GM21423 (cell line): ENCODE data around the gene RNF220.

Experiments used
- ATAC-seq: cut with Tn5 transposase; IDR thresholded peaks from one replicate; pipeline ENCODE4 v1.9.1; 2021; ENCODE audit warnings: mild to moderate bottlenecking, moderate library complexity; ENCODE audit not compliant: unreplicated experiment

RNF220 gene

GRCh38 chr1:44406737-44407429 lies 1.8 kb downstream of the RNF220 start:
- ATAC-seq: no peak

GRCh38 chr1:44407430-44408211 lies 2.6 kb downstream of the RNF220 start:
- no peak for ATAC-seq

GRCh38 chr1:44408212-44408582 lies 3.1 kb downstream of the RNF220 start:
- ATAC-seq: no peak

DNA sequence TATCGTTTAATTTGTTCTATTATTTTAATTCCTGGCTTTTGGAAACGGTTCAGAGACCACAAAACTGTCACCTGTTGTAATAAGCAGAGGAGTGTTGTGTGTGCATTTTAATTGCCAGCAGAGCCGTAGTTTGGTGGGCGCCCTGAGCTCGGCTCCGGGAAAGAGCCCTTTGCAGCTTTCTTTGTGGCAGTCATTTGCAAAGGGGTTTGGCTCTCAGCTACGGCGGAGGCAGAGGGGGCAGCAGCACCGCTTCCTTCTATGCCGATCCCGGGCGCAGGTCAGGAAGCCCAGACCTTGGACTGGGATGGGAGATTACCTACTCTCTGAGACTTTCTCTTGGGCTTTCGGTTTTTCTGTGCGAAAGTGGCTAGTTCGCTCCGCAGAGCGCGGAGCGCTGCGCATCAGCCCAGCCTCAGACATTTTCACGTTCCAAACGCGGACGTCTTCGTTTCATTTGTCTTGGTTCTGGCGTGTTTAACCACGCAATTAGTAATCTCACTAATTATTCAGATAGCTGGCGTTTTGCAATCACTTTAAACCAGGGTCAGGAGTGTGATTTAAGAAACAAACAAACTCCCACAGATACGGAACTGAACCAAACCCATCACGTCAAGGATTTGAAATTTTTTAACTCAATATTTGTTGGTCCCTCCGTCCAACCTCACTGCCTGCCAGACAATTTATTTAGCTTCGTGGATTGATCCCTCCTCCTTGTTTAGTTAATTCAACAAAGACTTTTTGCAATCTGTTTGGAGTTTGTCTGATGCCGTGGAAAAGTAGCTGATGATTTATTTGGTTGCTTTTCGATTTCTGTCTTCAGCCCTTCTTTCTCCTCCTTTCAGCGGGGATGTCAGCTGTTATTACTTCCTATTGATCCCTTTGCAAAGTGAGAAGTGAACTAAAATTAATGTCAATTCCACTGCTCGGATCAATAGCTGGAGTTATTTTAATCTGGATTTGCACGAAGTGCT lies 3.9 kb downstream of the RNF220 start:
- no peak for ATAC-seq

DNA sequence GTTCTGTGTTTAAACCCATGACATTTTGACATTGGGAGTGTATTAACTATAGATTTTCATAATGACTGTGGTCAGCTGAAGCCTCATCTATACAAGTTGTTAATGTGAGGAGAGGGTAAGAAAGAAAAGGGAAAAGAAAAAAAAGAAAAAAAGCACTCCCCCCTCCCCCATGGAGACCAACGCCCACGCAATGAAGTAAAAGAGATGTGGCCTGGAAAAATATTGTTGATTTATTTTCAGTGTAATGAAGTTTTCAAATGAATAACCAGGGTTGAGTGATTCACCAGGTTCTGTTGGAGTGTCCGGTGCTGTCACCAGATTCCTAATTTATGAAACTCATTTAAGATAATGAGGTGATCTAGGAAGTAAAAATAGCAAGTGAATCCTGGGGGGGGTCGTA lies 4.7 kb downstream of the RNF220 start:
- ATAC-seq: no peak

GRCh38 chr1:44411861-44412260 lies 6.8 kb downstream of the RNF220 start:
- no peak for ATAC-seq

DNA sequence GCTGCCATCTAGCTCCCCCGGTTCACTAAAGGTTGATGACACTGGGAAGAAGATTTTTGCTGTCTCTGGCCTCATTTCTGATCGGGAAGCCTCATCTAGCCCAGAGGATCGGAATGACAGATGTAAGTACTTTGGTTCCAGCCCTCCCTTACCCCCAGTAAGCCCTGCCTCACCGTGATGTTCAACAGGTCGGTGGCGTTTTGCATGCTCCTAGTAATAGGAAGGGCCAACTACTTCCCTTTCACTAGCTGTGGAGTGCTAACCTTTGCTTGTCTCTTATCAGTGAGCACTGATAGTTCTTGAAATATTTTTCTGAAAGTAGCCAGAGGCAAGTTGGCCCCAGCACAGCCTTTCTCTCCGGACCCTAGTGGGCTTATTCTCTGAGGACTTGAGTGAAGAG lies 7.5 kb downstream of the RNF220 start:
- no peak for ATAC-seq

DNA sequence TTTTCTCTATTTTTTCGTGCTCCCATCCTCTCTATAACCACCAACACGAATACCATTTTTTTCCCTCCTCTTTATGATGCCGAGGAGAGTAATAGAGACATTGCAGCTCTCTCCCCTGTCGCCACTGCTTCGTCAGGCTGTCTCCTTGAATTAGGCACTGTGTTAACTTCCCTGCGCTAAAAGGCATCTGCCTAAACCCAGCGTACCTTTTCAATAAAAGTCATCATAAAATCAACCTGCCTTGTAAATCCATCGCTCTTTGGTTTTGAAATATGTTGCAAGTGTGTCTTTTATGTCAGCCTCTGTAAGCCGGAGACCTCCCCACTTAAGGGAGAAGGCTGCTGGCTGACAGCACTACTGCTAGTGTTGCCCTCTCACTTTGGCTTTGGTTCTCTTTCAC lies 8.7 kb downstream of the RNF220 start:
- no peak for ATAC-seq

- ATAC-seq: no peak
Observed at GRCh38 chr1:44415013-44415412, 10.0 kb downstream of the RNF220 start.

GRCh38 chr1:44416408-44416807 lies 11.4 kb downstream of the RNF220 start:
- ATAC-seq: no peak

- no peak for ATAC-seq
Observed at GRCh38 chr1:44417351-44418021, 12.4 kb downstream of the RNF220 start.

- ATAC-seq: no peak
Observed at GRCh38 chr1:44418022-44418673, 13.1 kb downstream of the RNF220 start.

DNA sequence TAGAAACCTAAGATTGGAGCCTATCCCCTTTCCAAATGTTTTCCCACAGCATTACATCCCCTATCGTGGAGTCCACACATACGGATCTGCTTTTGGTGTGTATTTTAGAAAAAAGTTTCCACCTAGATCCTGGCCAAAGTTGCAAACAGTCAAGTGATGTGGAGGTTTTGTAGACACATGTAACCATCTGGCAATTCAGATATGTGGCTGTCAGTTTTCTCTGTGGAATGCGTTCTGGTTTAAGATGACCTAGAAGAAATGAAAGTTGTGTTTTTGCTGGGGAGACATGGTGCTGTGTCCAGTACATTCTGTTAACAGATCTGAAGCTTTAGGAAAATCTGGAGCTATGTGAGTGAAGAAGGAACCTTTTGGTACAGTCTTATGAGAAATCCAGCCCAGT lies 14.8 kb downstream of the RNF220 start:
- no peak for ATAC-seq

GRCh38 chr1:44420535-44420934 lies 15.5 kb downstream of the RNF220 start:
- no peak for ATAC-seq

DNA sequence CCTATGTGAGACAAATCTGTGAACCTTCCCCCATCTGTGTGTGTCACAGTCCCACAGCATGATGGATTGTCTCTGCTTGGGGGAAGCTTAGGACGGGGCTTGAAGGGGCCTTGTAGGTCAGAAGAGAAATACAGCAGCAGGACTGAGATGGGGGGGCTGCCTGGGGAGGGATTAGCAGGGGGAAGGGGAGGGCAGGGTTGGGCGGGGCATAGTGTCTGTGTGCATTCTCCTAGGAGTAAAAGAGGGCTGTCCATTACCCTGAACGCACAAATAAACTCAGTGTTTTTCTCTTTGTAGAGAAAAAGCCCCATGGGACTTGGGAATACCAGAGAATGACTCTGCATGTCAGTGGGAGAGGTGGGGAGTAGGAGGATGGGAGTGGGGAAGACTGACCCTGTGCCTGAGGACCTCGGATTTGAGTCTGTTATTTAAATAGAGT lies 16.4 kb downstream of the RNF220 start:
- ATAC-seq: no peak

- no peak for ATAC-seq
Observed at GRCh38 chr1:44422161-44422560, 17.1 kb downstream of the RNF220 start.

- no peak for ATAC-seq
Observed at GRCh38 chr1:44423591-44424537, 18.8 kb downstream of the RNF220 start.

DNA sequence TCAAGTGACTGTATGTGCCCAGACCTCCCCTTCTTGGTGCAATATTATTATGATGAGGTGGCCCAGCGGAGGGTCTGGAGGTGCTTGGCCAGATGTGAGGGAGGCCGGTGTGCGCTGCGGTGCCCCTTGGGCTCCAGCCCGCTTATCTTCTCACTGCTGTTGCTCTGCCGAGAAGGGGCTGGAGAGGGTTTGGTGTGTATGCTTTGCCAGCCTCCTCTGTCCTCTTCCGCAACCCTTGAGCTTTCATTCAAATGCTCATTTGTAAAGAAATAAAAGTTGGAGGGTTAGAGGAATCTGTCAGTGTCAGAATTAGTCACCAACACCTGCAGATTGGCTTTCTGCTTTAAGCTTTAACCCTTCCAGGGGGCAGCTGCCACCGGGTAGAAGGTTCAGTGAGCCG lies 19.7 kb downstream of the RNF220 start:
- no peak for ATAC-seq
